HG03565 (cell line): ENCODE results near the gene ASTN2.
"Not testable (repeated sequence)": the region's sequence is repeated elsewhere in the genome, so short reads cannot be mapped to it uniquely, and the experiment has no call there.

Source experiments
- ATAC-seq: cut with Tn5 transposase; IDR thresholded peaks from one replicate; pipeline ENCODE4 v1.9.1; 2021; ENCODE audit warnings: mild to moderate bottlenecking, moderate library complexity; ENCODE audit not compliant: unreplicated experiment

Gene ASTN2

DNA sequence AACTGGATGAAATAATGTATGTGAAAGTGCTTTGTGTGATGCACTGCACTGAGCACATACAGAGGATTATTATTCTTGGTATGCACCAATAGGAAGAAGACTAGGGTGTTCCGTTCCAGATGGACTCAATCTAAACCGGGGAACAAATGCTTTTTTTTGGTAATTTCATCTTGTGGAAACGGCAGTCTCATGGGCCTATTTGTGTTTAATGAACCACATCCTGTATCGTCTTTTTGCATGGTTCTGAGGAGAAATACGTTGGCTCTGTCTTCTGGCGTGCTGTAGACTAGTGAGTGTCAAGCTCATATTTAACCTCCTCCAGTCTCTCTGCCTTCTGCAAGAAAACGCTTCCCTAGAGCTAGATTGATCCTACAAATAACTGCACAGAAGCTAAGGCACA is 697.7 kb downstream of the ASTN2 start:
- ATAC-seq, result no peak

DNA sequence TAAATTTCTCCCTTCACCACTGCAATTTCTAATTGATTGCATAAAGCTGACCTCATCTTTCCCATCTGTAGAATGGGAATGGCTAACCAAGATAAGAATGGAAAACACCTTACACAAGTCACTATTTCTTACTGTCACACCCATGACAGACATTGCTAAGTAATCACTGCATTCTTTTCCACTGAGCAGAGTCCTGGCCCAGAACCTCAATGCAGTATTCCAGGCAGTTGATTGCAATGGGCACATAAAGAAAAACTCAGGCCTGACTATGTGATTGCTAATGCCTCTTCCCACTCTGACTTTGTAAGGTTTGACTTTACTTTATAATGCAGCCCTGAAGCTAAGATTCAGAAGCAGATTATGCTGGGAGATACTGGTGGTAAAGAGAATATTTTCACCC is 698.4 kb downstream of the ASTN2 start:
- no peak for ATAC-seq

DNA sequence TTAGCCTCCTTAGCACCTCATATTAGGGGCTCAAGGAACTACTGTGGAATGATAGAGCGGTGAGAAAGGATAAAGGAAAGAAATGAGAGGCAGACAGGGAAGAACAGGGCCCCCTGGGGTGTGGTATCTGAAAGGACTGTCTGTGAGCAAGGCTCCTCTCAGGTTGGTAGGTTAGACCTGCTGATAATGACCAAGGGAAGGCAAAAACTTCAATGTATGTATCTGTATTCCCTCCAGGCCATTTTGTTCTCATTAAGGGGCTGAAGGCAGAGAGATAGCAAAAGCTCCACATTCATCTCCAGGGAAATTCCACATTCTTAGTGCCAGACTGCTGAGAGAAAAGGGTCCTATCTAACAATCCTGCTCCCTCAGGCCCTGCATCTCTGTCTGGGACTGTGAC is 699.1 kb downstream of the ASTN2 start:
- ATAC-seq, result no peak

DNA sequence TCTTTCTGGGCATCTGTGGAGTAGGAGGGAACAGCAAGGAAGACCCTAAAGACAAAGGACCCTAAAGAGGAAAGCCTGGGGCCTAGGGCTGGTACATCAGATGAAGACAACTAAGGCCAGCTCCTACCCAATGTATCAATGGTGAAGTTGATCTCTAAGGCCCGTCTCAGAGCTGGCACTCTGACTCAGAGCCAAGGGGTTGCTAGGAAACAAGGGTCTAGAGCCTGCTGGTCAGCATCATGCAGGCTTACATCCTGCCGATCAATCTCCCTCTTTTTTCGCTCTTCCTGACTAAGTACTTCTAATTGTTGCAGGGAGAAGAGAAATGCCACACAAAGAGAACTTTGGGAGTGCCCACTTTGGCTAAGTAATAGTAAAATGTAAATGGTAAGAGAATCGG is 701.6 kb downstream of the ASTN2 start:
- no peak for ATAC-seq

DNA sequence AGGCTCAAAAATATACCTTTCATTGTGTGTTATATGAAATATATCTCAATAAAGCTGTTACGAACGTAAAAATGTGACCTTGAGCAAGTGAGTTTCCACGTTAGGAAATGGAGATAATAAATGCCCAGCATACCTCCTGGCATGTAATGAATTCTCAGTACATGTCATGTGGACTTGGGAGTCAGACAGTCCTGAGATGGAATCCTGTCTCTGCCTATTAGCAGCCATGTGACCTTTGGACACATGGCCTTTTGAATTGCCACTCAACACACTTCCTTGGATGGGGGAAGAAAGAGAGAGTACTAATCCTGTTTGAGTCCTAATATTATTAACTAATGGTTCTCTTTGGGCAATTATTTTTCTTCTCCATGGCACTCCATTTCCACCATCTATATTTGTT is 702.1 kb downstream of the ASTN2 start:
- ATAC-seq, result no peak

DNA sequence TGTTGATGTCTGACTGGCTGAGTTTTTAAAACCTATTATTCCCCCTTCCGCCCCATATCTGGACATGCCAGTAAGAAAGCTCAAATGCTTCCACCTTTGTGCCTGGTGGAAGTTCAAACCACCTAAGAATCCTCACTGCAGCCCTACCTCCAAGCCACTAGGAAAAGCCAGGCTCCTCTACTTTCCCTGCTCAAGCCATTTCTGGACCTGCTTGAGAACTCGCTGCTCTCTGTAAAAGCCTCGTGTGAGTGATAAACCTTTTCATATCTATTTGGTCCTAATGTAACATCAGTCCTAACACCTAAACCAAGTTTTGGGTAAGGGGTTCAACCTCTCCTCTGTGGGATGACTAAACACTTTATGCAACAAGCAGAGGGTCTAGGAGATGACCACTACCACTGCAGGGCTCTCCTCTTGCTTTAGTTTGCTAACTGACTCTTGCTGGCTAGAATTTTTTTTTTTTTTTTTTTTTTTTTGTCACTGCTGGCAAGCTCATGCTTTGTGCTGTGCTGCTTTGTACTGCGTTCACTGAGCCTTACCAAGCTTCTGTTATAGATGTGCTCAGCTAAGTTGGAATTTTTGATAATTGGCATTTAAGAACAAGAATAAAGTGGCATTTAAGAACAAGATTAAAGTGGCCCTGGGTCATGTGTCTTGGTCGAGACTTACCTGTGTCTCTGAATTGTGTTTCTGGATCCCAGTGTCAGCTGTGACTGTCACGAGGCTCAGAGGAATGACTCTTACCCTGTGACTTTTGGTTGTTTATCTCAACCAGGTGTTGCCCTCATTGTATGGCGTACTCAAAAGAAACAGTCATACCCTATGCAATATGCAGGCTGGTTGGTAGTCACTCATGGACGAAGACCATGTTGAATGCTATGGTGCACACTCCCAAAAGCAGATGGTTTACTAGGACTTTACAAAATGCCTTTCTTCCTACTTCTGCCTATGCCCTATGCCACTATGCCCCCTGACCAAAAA is 708.3 kb downstream of the ASTN2 start:
- ATAC-seq, result no peak

DNA sequence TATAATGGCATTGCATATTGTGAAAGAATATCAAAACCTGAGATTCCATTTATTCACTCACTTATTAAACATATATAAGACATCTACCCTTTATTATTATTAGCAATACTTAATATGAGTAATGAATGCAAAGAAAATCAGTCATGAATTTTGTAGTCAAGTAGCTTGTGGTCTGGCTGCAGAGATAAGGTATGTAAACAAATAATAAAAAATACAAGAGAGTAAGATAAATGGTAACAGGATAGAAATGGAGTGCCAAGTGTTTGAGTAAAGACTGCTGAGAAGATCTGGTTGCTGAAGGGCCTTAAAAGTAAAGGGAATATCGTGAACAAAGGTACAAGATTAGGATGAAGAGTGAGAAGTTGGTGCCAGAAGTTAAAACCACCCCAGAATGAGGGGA is 709.3 kb downstream of the ASTN2 start:
- ATAC-seq, result no peak

DNA sequence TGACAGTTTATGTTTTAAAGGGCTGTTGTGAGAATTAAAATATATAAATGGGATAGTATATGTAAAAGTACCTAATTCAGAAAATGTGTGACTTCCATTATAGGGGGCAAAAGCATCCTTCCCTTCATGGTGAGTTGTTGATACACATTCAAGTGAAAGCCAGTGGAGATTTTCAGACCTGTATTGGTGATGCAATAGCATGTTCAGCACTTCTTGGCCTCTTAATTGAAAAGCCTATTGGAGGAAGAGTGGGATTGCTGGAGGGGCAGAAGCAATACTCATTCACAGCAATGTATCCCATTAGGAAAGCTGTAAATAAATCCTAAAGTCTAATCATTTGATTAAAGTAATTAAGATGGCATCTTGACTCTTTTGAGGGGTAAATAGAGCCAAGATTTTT is 710.4 kb downstream of the ASTN2 start:
- no peak for ATAC-seq

DNA sequence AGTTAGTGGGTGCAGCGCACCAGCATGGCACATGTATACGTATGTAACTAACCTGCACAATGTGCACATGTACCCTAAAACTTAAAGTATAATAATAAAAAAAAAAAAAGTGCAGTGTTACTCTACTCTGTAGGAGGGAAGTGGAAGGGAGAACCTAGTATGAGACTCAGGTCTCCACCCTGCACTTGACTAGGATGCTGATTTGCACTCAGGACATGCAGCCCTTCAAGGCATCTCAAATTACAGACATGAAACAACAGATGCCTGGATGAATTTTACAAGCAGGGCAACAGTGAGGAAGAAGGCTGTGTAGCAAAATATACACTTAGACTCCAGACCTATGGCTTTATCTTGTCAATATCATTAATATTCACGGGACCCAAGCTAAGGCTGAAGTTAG is 711.2 kb downstream of the ASTN2 start:
- no peak for ATAC-seq

DNA sequence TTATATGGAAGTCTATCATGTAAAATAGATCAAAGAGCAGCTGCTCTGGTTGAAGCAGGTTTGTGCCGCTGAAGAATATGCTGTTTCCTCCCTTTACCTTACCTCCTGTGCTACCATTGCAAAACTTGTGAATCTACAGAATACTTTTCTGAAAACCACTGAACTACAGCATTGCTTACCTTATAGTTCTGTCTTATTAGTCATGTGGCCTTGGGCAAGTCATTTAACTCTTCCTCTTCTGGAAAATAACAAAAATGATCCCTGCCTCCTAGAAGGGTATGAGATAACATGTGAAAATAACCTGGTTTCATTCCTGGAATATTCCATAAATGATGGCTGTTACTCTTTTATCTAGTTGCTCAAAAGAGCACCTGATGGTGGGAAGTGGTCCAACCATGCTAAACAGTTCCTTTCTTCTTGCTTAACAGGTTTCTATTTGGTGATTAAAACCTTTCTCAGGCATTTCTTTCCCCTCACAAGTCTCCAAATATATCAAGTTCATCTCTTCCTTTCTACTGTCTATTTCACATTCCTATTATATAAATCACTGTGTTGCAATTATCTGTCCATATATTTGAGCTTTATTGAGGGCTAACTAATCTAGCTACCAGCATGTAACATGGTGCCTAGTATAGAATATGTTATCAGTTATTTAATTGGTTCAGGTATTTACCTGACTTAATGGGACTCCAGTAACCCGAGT is 712.8 kb downstream of the ASTN2 start:
- ATAC-seq, result no peak

DNA sequence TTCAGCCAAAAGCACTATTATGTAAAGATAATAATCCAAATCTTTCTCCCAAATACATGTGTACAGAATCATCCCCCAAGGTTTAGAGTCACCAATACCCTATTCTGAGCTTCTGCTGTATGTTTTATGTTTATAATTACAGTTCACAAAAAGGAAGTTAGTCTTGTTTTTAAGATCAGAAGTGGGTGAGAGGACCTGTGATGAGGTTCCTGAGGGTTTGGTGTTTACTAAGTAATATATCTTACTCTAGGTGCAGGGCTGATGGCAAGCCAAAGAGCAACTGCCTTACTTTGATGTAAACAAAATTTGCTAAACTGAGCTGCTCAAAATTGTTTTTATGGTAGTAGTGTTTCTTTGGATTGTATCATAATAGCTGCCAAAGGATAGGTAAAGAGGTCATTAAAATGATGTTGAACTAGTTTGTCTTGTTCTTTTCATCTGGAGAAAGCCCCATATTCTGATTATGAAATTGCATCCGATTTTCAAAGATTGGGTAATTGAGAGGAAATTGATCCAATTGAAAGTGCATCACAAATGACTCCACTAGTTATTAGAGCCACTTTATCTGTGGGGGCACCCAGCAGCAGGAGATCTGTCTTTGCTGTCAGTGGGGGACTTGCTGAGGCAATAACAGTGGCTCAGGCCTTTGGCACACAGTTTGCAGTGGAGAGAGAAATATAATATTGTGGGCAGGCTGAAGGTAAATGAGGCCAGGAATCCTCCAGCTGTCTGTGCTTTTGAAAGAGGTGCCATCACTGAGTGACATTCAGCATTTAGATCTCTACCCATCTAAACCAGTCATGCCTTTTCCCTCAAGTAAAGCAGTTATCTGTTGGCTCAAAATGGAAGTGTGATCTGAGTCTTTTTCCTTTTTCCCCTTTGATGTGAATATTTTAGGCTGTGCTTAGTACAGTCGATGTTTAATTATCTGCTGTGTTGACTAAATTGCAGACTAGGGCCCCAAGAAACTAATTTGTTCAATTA is 713.7 kb downstream of the ASTN2 start:
- no peak for ATAC-seq

DNA sequence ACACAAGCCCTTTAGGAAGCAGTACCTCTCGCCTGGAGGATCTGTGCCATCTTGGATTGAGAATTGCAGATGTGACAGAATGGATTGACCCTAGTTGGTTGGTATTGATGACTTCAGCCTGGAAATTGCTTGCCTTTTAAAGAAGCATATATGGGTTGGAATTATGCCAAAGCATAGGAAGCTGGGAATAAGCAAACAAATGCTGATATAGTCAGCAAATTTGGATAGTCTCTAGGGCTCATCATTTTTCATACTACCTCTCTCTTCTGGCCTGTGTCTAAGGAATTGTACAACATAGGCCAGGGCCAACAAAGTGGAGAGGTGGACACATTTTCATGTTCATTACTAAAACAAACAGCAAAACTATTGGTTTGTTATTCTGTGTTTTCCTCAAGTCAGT is 714.6 kb downstream of the ASTN2 start:
- no peak for ATAC-seq

DNA sequence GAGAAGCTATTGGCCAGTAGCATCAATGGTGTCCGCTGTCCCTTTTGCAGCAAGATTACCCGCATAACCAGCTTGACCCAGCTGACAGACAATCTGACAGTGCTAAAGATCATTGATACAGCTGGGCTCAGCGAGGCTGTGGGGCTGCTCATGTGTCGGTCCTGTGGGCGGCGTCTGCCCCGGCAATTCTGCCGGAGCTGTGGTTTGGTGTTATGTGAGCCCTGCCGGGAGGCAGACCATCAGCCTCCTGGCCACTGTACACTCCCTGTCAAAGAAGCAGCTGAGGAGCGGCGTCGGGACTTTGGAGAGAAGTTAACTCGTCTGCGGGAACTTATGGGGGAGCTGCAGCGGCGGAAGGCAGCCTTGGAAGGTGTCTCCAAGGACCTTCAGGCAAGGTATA is 717.0 kb downstream of the ASTN2 start:
- ATAC-seq, result no peak

DNA sequence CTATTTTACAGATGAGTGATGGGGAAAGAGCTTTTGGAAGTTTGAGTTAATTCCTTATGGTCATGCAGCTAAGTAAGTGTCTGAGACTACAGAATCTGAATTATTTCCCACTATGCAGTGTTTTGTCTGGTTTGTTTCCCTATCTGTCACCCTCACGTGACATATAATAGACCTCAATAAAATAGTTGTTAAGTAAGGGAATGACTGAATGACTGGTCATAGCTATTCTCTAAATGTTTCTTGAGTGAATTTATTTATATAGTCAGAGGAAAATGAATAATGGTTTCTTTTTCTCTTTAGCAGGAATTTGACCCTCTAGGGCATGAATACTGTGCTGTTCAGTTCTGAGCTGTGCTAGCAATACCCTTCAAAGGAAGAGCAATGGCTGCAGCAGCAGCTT is 717.5 kb downstream of the ASTN2 start:
- no peak for ATAC-seq

DNA sequence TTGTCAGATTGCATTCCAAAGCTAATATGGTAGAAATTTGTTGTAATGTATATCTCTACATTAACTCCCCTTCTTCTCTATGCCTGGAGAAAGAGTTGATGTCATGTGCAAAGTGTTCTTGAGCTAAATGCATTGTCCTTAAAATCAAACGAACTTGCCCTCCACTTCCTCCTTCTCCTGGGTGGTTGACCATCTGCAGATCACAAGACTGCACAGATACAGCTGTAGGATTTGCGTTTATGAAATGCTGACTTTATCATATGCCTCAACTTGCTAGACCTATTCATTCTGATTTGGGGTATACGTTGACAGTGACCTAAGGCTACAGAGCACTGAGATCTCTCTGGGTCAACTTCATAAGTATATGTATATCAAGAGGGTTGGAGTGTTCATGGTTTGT is 719.4 kb downstream of the ASTN2 start:
- no peak for ATAC-seq

DNA sequence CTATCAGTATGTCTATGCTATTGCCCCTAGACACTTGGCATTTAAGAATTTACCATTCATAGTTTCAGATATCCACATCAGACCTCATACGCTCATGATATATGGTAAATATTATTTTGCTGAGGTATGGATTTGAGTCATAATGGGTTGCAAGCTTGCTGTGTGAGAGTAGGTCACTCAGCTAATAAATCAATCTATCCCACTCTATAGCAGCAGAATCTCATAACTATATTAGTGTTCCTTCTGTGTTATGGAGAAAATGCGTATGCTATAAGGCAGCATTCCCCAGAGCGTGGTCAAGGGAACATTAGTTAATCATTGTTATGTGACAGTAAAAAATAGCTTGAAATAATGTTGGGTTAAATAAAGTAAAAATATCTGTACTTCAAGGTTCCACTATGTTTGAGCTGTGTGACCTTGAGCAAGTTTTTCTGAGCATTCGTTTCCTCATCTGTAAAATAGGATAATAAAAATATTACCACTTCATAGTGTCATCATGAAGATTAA is 720.0 kb downstream of the ASTN2 start:
- no peak for ATAC-seq

DNA sequence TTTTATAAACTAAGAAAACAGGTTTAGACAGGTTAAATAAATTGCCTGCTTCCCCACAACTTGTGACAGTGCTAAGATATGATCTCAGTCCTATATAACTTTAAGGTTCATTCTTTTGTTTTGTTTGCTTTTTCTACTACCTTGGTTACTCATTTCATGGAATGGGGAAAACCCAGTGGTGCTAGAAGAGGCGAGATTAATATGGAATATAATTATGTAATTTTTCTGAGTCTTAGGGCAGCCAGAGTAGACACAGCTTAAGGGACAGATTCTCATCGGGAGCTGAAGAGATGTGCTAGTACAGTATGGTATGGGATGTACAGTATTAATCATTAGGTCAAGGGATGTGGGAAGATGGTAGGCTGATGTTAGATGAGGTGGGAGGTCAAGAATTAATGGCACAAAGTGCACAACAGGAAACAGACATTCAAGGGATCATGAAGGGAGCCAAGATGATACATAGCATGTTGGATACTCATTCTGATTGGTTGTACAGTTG is 721.6 kb downstream of the ASTN2 start:
- no peak for ATAC-seq

DNA sequence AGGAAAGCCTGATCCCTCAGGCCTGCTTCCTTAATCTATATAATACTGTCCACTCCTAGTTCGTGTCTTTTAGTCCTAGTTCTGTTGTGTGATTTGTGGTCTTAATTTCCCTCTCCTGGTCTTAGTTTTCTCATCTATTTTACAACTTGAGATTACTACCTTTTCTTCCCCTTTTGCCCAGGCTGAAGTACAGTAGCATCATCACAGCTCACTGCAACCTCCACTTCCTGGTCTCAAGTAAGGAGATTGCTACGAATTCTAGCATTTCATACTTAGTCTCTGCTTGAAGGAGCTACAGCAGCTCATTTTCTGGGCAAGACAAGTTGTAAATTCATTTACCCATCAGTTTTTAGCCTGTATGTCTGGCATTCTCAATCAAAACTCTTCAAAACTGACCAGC is 722.2 kb downstream of the ASTN2 start:
- ATAC-seq, result no peak

DNA sequence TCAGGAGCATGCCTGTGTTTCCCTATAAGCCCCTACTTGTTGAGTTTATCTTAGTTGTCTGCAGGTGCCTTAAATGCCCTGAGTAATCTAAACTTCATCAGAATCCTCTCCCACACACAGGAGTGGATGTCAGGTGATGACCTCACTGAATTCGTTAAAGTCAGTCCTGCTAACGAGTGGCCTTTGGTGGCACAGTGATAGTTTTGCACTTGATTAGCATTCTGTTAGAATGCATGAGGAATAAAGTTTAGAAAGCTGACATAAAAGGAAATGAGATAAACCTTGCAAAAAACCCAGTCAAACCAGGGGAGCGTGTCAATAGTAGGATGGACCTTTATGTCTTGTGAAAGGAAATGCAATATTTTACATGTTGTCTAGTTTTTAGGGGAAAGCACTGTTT is 723.2 kb downstream of the ASTN2 start:
- no peak for ATAC-seq

DNA sequence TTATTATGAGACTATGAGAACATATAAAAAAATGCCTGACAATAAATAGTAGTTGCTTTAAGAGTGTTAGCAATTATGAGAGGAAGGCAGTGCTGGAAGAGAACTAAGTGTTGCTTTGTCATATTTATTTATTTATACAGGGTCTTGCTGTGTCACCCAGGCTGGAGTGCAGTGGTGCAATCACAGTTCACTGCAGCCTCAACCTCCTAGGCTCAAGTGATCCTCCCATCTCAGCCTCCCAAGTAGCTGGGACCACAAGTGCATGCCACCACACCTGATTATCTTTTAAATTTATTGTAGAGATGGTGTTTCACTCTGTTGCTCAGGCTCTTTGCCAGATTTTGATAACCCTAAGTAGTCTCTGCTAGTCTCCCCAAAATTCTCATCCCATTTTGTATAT is 724.1 kb downstream of the ASTN2 start:
- ATAC-seq, result not testable (repeated sequence)
